HepG2 (cell line): ENCODE data around the gene CUL7. TPM values are rescaled to one million over a fixed set of nuclear protein-coding genes. Genes with fewer than 3 reads are reported as not detected.
A peak's percentile ranks its signal among the peaks of the same experiment; 100 is the strongest.

Experiments used
- ATF4 ChIP-seq, 2 experiments: fragments of 450-650 bp in 1 of 2; sonication (generic) in 1 of 2; formaldehyde crosslinking; IDR thresholded peaks; 2 replicates each; pipeline versions ENCODE4 v1.5.0 to v1.8.0; 2020 to 2022; ENCODE audit warnings: mild to moderate bottlenecking in 1 of 2, missing genetic modification reagents in 1 of 2
- HINFP ChIP-seq: sonication (generic); formaldehyde crosslinking; IDR thresholded peaks from 2 replicates; pipeline ENCODE4 v1.4.0; 2020; ENCODE audit warnings: low read depth, mild to moderate bottlenecking, missing genetic modification reagents
- HMG20B ChIP-seq: conservative IDR thresholded peaks from 2 replicates; pipeline ENCODE4 v1.6.1; 2016; ENCODE audit warnings: missing genetic modification reagents, missing compliant biosample characterization
- JUNB ChIP-seq: sonication (generic); formaldehyde crosslinking; IDR thresholded peaks from 2 replicates; pipeline ENCODE4 v1.8.0; 2022; ENCODE audit warnings: missing genetic modification reagents, mild to moderate bottlenecking, borderline replicate concordance
- KLF12 ChIP-seq: sonication (generic); formaldehyde crosslinking; IDR thresholded peaks from 2 replicates; pipeline ENCODE4 v1.4.0; 2020; ENCODE audit warnings: missing genetic modification reagents, borderline replicate concordance
- KLF16 ChIP-seq, 2 experiments: sonication (generic) in 1 of 2; formaldehyde crosslinking in 1 of 2; IDR thresholded peaks; 2 replicates each; pipeline versions ENCODE4 v1.6.1 to v1.8.0; 2016 to 2023; ENCODE audit warnings: missing genetic modification reagents in 2 of 2, missing compliant biosample characterization in 1 of 2
- NCOA1 ChIP-seq: sonication (generic); formaldehyde crosslinking; IDR thresholded peaks from 2 replicates; pipeline ENCODE4 v1.9.0; 2021; ENCODE audit warnings: missing genetic modification reagents
- NPAS2 ChIP-seq: sonication (generic); formaldehyde crosslinking; IDR thresholded peaks from 2 replicates; pipeline ENCODE4 v1.8.0; 2022; ENCODE audit warnings: mild to moderate bottlenecking, missing genetic modification reagents, borderline replicate concordance
- PHB2 ChIP-seq: fragments of 450-650 bp; IDR thresholded peaks from 2 replicates; pipeline ENCODE4 v1.6.1; 2018; ENCODE audit not compliant: partially characterized antibody
- PITX1 ChIP-seq: sonication (generic); formaldehyde crosslinking; IDR thresholded peaks from 2 replicates; pipeline ENCODE4 v1.5.1; 2020; ENCODE audit warnings: mild to moderate bottlenecking, missing genetic modification reagents
- POGZ ChIP-seq: sonication (generic); formaldehyde crosslinking; IDR thresholded peaks from 2 replicates; pipeline ENCODE4 v1.4.0; 2020; ENCODE audit warnings: mild to moderate bottlenecking, missing genetic modification reagents
- POLR2AphosphoS2 ChIP-seq: IDR thresholded peaks from 2 replicates; pipeline ENCODE4 v1.6.1; 2011; ENCODE audit warnings: low read depth, low read length, improper control_type of control experiment
- SAFB2 ChIP-seq: sonication (generic); formaldehyde crosslinking; IDR thresholded peaks from 2 replicates; pipeline ENCODE4 v1.5.1; 2020; ENCODE audit warnings: missing genetic modification reagents, low read depth, mild to moderate bottlenecking, borderline replicate concordance
- SAP130 ChIP-seq: IDR thresholded peaks from 2 replicates; pipeline ENCODE4 v1.6.1; 2016; ENCODE audit warnings: low read depth
- SOX6 ChIP-seq, 2 experiments: fragments of 450-650 bp in 1 of 2; sonication (generic) in 1 of 2; formaldehyde crosslinking in 1 of 2; IDR thresholded peaks; 2 replicates each; pipeline versions ENCODE4 v1.4.0 to v1.6.1; 2017 to 2020; ENCODE audit warnings: antibody characterized with exemption in 1 of 2, mild to moderate bottlenecking in 1 of 2, missing genetic modification reagents in 1 of 2
- ZBTB20 ChIP-seq: sonication (generic); formaldehyde crosslinking; IDR thresholded peaks from 2 replicates; pipeline ENCODE4 v1.8.1; 2023; ENCODE audit warnings: missing genetic modification reagents, low read depth, mild to moderate bottlenecking, borderline replicate concordance
- ZNF10 ChIP-seq: sonication (generic); formaldehyde crosslinking; IDR thresholded peaks from 2 replicates; pipeline ENCODE4 v1.4.0; 2020; ENCODE audit warnings: mild to moderate bottlenecking, low read depth, missing genetic modification reagents, borderline replicate concordance
- ZNF124 ChIP-seq: sonication (generic); formaldehyde crosslinking; IDR thresholded peaks from 2 replicates; pipeline ENCODE4 v1.4.0; 2020; ENCODE audit warnings: missing genetic modification reagents
- ZNF333 ChIP-seq: sonication (generic); formaldehyde crosslinking; IDR thresholded peaks from 2 replicates; pipeline ENCODE4 v1.4.0; 2020; ENCODE audit warnings: mild to moderate bottlenecking, missing genetic modification reagents, borderline replicate concordance
- ZNF350 ChIP-seq: sonication (generic); formaldehyde crosslinking; IDR thresholded peaks from 2 replicates; pipeline ENCODE4 v1.4.0; 2020; ENCODE audit warnings: mild to moderate bottlenecking, low read depth, missing genetic modification reagents, borderline replicate concordance
- ZNF382 ChIP-seq: sonication (generic); formaldehyde crosslinking; IDR thresholded peaks from 2 replicates; pipeline ENCODE4 v1.5.0; 2020; ENCODE audit warnings: missing genetic modification reagents, mild to moderate bottlenecking, borderline replicate concordance
- ZNF569 ChIP-seq: sonication (generic); formaldehyde crosslinking; IDR thresholded peaks from 2 replicates; pipeline ENCODE4 v1.5.0; 2020; ENCODE audit warnings: mild to moderate bottlenecking, missing genetic modification reagents, moderate library complexity, borderline replicate concordance
- ZNF761 ChIP-seq: sonication (generic); formaldehyde crosslinking; conservative IDR thresholded peaks from 2 replicates; pipeline ENCODE4 v1.4.0; 2020; ENCODE audit warnings: mild to moderate bottlenecking, missing genetic modification reagents
- polyA plus RNA-seq, 8 experiments: library from polyadenylated mRNA; depleted of rRNA in 3 of 8; stranded (reverse) in 7 of 8; unstranded in 1 of 8; fragments of >200 nt; fragmentation: Illumina TruSeq in 4 of 8; extraction: Trizol in 4 of 8; gene quantifications; 2 replicates each; pipeline versions ENCODE4 v1.2.1 to v1.2.3, GENCODE V29; 2011 to 2016; ENCODE audit warnings: low read depth in 4 of 8, missing spikeins in 1 of 8, mixed read lengths in 1 of 8; ENCODE audit not compliant: insufficient read depth in 1 of 8
- total RNA-seq, 5 experiments: library from RNA; depleted of rRNA; stranded (reverse); fragments of >200 nt; fragmentation: Illumina TruSeq; extraction: Trizol; gene quantifications; 2 replicates each; pipeline ENCODE4 v1.2.3, GENCODE V29; 2016; ENCODE audit warnings: low read depth in 1 of 5
- TF ChIP-seq, protein P1 (sequence below): sonication (generic); formaldehyde crosslinking; IDR thresholded peaks from 2 replicates; pipeline ENCODE4 v1.8.1; 2023; ENCODE audit warnings: mild to moderate bottlenecking, missing genetic modification reagents
- TF ChIP-seq, protein P2 (sequence below): IDR thresholded peaks from 2 replicates; pipeline ENCODE4 v1.6.1; 2016; ENCODE audit warnings: control low read depth

CUL7 gene
- total and polyA plus RNA-seq, 2 of the 13 experiments (the other 11 are each of a cell fraction or from before 2014, with no cell fraction given): 32.0 to 60.7 TPM

GRCh38 chr6:43013843-43014433, 39.7 kb downstream of the CUL7 start, which contains the start of the genes KLHDC3 and MEA1 (continued):
- TF ChIP-seq NPAS2 (no peak), POGZ (CRISPR knock-in tag) (peak; percentile 25; the same call in 1 of the 2 replicates), KLF16 (CRISPR knock-in tag; IDR thresholded peaks at IDR 0.05) (peak in 1 of 2 experiments; percentile 56; a peak in 2 of 4 replicates), POLR2AphosphoS2 (no peak), HMG20B (CRISPR knock-in tag) (0 out of 2 replicates have a peak, but pooled peaks have one; percentile 18), ZNF124 (CRISPR knock-in tag) (peak; percentile 51; the same call in 1 of the 2 replicates), PITX1 (CRISPR knock-in tag) (no peak), KLF12 (CRISPR knock-in tag) (no peak), ZNF382 (CRISPR knock-in tag) (no peak), PHB2 (no peak), ZNF569 (CRISPR knock-in tag) (no peak), SAP130 (peak; percentile 99), ZNF10 (no peak), ZNF761 (peak; percentile 36; the same call in 1 of the 2 replicates), HINFP (CRISPR knock-in tag) (peak; percentile 40; the same call in 1 of the 2 replicates), ZNF333 (CRISPR knock-in tag) (peak; percentile 13; the same call in 1 of the 2 replicates), JUNB (no peak), NCOA1 (CRISPR knock-in tag) (no peak), ZNF350 (CRISPR knock-in tag) (peak; percentile 62; the same call in 1 of the 2 replicates), ATF4 (CRISPR knock-in tag; IDR thresholded peaks at IDR 0.05) (no peak), SOX6 (IDR thresholded peaks at IDR 0.05) (no peak), SOX6 (CRISPR knock-in tag; IDR thresholded peaks at IDR 0.05) (peak; percentile 56; the same call in 1 of the 2 replicates), ZBTB20 (no peak), SAFB2 (CRISPR knock-in tag) (peak; percentile 55; the same call in 1 of the 2 replicates)
- TF ChIP-seq, protein P1, sequence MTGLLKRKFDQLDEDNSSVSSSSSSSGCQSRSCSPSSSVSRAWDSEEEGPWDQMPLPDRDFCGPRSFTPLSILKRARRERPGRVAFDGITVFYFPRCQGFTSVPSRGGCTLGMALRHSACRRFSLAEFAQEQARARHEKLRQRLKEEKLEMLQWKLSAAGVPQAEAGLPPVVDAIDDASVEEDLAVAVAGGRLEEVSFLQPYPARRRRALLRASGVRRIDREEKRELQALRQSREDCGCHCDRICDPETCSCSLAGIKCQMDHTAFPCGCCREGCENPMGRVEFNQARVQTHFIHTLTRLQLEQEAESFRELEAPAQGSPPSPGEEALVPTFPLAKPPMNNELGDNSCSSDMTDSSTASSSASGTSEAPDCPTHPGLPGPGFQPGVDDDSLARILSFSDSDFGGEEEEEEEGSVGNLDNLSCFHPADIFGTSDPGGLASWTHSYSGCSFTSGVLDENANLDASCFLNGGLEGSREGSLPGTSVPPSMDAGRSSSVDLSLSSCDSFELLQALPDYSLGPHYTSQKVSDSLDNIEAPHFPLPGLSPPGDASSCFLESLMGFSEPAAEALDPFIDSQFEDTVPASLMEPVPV (CRISPR knock-in tag): no peak
- TF ChIP-seq, protein P2, sequence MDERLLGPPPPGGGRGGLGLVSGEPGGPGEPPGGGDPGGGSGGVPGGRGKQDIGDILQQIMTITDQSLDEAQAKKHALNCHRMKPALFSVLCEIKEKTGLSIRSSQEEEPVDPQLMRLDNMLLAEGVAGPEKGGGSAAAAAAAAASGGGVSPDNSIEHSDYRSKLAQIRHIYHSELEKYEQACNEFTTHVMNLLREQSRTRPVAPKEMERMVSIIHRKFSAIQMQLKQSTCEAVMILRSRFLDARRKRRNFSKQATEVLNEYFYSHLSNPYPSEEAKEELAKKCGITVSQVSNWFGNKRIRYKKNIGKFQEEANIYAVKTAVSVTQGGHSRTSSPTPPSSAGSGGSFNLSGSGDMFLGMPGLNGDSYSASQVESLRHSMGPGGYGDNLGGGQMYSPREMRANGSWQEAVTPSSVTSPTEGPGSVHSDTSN (CRISPR knock-in tag): peak; percentile 95
